H54 (cell line): ENCODE measurements around the gene SLC4A2.

Experiments used
- DNase-seq: peaks from one replicate; pipeline ENCODE4 v3.0.0; 2011; ENCODE audit warnings: low spot score, mixed read lengths; ENCODE audit not compliant: insufficient read length
- FAIRE-seq: peaks from 3 replicates; lab custom pipeline; 2011; peaks lifted over from hg19 to GRCh38; lab: Jason Lieb, UNC
- POLR2A ChIP-seq: IDR thresholded peaks from 2 replicates; pipeline ENCODE4 v1.6.1; 2011; ENCODE audit warnings: low read depth, mild to moderate bottlenecking, low read length

SLC4A2 gene

GRCh38 chr7:151117565-151117964, 58.2 kb downstream of the SLC4A2 start:
- no peak for DNase-seq
- no peak for TF ChIP-seq POLR2A
- no peak for FAIRE-seq

- no peak for DNase-seq
- TF ChIP-seq POLR2A = no peak
- FAIRE-seq = no peak
These were observed 59.0 kb downstream of the SLC4A2 start for GRCh38 chr7:151118108-151119054.

- DNase-seq (no peak), FAIRE-seq (no peak)
- TF ChIP-seq POLR2A = no peak
These were observed 59.6 kb downstream of the SLC4A2 start for GRCh38 chr7:151119055-151119415.

DNA sequence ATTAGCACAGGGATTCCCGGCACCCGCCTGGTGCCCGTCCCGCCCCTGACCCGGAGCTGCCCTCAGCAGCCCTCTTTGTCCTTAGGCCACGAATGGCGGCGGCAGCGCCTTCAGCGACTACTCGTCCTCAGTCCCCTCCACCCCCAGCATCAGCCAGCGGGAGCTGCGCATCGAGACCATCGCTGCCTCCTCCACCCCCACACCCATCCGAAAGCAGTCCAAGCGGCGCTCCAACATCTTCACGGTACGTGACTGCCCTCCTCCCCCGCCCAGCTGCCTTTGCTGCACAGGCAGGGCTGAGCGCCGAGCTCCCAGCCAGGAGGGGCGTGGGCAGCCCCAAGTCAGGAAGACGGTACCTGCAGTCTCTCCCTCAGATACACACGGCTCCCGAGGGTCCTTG, 60.5 kb downstream of the SLC4A2 start:
- FAIRE-seq (no peak), DNase-seq (no peak)
- TF ChIP-seq POLR2A = no peak

DNA sequence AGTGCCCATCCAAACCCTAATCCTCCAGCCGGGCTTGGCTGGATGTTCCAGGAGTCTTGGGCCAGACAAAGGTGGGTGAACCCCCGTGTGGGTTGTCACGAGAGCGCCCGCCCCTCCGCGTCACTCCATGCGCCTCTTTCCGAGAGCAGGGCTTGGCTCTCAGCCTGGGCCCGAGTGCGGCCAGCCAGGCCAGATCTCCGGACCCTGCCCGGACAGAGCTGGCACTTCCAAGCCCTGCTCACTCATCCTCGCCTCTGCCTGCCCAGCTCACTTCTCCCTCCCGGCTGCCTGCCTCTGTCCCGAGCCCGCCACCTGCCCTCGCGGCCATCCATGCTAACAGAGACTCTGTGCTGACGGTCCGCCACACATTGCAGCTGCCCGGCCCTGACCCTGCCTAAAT, 61.5 kb downstream of the SLC4A2 start:
- FAIRE-seq (no peak), DNase-seq (no peak)
- no peak for TF ChIP-seq POLR2A

DNA sequence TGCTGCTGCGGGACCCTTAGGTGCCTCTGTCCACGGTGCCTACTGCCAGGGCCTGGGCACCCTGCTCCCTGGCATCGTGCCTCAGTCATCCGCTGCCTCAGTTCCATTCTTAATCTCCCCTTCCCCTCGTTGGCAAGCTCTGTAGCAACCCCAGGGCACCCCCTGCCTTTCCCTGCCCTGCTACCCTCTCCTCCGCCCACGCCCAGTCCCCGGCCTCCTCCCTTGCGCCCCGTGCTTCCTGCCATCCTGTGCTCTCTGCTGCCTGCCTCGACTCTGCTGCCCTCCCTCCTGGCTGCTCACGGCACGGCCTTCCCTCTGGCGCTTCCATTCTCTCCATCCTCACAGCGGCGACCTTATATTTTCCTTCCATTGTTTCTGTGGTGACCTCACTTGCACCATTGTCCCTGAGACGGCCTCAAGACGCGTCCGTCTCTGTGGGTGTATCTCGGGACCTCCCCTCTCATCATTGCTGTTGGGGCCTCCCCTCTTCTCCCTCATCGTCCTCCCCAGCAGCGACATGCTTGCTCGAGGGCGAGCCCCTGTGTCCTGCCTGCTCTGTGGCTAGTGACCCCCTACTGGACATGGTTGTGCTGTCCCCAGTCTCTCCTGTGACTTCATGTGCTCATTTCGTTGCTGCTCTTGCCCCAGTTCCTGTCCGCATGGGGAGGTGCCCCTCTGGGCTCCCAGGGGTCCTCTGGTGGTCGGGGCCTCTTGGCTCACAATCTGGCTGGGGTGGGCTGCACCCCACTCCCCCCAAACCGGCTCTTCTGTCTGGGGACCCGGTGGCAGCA, 62.2 kb downstream of the SLC4A2 start:
- TF ChIP-seq POLR2A = no peak
- DNase-seq (no peak), FAIRE-seq (no peak)

DNA sequence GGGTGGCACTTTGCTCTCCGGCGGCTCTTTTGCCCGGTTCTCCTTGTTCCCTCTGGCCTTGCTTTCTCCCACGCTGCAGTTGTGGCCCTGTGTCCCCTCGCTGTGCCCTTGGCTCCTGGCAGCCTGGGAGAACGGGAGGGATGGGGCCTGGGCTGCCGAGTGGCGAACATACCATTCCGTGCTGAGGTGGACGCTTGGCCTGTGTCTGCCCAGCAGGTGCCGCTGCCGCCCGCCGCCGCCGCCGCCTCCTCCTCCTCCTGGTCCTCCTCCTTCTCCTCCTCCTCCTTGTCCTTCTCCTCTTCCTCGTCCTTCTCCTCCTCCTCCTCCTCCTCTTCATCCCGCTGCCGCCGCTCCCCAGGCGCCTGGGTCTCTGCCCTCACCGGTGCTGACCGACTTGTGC, 62.9 kb downstream of the SLC4A2 start:
- TF ChIP-seq POLR2A = no peak
- DNase-seq = no peak
- FAIRE-seq = no peak

- TF ChIP-seq POLR2A = no peak
- FAIRE-seq (no peak), DNase-seq (no peak)
These were observed 63.4 kb downstream of the SLC4A2 start for GRCh38 chr7:151122796-151123157.

GRCh38 chr7:151123158-151123821, 63.9 kb downstream of the SLC4A2 start:
- no peak for TF ChIP-seq POLR2A
- DNase-seq (no peak), FAIRE-seq (no peak)

- TF ChIP-seq POLR2A = 0 out of 2 replicates have a peak, but pooled peaks have one; percentile 12
- peak; percentile 99 for DNase-seq
- peak; percentile 76 for FAIRE-seq
These were observed 64.6 kb downstream of the SLC4A2 start for GRCh38 chr7:151123822-151124464.

- TF ChIP-seq POLR2A = no peak
- DNase-seq (no peak), FAIRE-seq (no peak)
These were observed 65.1 kb downstream of the SLC4A2 start for GRCh38 chr7:151124481-151124880.

- FAIRE-seq (no peak), DNase-seq (no peak)
- TF ChIP-seq POLR2A = no peak
These were observed 65.6 kb downstream of the SLC4A2 start for GRCh38 chr7:151124899-151125399.

DNA sequence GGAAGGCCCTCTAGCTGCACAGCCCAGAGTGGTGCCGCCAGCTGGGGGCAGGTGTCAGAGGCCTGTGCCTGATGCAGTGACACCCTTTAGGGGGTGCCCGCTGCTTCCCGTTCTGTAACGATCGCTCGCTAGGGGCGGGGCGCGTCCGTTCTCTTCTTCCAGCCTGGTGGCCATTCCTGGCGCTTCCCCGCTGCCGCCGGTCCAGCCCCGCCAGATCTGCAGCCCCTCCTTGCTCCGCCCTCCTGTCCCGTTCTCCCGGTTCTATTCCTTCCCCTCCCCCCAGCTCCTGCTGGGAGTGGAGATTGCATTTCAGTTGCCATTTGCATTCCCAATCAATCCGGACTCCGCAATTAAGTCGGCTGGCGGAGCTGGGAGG, 66.1 kb downstream of the SLC4A2 start:
- TF ChIP-seq POLR2A = no peak
- no peak for DNase-seq
- no peak for FAIRE-seq
